Measurements from ENCODE around the gene HSD11B1L.

HSD11B1L gene, protein sequence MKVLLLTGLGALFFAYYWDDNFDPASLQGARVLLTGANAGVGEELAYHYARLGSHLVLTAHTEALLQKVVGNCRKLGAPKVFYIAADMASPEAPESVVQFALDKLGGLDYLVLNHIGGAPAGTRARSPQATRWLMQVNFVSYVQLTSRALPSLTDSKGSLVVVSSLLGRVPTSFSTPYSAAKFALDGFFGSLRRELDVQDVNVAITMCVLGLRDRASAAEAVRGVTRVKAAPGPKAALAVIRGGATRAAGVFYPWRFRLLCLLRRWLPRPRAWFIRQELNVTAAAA

DNA sequence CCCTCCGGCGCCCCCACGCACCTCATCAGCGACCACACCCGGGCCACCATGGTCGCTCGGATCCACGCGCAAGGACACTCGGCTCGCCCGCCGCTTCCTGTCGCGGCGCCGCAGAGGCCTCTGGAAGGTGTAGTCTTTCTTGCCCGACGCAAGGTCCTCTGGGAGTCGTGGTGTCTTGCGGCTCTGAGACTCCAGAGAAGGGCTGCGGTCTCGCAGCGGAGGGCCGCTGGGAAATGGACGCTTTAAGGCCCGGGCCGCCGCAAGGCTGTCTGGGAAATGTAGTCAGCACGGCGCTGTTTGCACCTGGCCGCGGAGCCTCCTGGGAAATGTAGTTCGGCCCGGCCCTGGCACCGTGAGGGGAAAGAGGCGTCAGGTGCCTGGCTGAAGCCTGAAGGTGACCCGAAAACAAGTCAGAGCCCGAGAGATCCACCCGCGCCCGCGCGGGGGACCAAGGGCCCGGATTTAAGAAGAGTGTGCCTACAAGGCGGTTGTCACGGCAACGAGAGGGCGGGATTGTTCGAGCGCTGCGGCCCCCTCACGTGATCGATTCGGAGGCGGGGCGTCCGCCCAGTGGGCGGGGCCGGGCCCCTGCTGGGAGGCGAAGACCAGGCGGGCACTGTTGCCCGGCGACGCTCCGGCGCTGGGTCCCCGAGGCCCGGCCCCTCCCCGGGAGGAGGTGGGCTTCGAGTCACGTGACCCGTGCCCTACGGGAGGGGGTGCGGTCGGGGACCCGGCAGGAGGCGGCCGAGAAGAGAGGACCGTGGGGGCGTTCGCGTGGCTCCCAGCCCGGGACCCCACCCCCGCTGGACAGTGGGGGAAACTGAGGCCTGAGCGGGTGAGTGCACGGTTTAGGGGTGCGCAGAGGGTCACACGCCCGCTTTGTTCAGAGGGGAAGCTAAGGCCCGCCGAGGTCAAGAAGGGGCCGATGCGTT lies at the start of gene HSD11B1L, which contains the start of gene MICOS13:
TSS of gene HSD11B1L (plus strand) at position 591 of the 932 bp plus-strand sequence. CDS start 3,806 bp downstream, outside the sequence.
TSS of gene MICOS13 (minus strand) at position 80 of the 932 bp plus-strand sequence. CDS start at position 50, 30 bp downstream.
- FAIRE-seq = no peak
- peak; percentile 95 for DNase-seq (ENCODE audit: low spot score)

DNA sequence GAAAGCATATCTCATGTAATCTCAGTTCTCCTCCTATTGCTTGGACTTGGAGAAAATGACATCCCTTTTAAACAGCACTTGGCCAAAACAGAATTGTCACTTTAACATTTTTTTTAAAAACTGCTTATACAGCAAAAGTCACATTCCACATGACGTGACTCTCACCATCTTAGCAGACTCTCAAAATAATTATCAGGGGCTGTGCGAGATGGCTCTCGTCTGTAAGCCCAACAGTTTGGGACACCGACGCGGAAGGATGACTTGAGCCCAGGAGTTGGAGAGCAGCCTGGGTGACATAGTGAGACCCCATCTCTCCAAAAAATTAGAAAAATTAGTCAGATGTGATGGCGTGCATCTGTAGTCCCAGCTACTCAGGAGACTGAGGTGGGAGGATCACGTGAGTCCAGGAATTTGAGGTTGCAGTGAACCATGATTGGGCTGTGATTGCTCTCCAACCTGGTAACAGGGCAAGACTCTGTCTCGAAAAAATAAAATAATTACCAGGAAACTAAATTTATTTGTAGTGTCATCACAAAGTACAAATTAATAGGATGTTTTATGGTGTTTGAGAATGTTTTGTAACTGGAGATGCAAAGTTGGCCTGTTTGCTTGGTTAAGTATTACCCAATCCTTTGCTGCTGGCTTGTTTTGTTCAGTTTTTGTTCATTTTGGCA lies 49.1 kb upstream of the HSD11B1L start:
- DNase-seq (ENCODE audit: low spot score) (no peak), FAIRE-seq (no peak)

DNA sequence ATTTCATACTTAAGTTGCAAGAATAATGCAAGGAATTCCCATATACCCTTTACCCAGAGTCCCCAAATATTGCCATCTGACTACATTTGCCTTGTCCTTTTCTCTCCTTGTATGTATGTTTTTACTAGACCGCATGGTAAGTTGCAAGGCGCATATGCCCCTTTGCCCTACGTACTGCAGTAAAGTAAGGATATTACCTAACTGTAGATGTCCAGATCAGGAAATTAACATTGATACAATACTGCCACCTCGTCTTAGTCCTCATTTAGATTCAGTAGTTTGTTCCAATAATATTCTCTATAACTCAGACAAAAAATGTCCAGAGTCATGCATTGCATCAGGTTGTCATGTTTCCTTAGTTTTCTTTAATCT lies 48.6 kb upstream of the HSD11B1L start:
- DNase-seq (ENCODE audit: low spot score) = no peak
- FAIRE-seq = no peak

DNA sequence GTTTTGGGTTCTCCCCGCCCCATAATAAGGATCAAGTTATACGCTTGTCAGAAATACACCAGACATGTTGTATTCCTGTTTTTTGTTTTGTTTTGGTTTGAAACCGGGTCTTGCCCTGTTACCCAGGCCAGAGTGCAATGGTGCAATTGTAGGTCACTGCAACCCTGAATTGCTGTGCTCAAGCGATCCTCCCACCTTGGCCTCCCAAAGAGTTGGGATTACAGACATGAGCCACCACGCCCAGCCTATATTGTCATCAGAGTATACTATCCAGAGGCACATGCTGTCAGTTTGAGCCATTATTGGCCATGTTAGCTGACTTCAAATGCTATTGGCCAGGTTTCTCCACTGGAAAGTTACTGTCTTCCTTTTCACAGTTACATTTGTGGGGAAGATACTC lies 48.2 kb upstream of the HSD11B1L start:
- DNase-seq (ENCODE audit: low spot score) (no peak), FAIRE-seq (no peak)

DNA sequence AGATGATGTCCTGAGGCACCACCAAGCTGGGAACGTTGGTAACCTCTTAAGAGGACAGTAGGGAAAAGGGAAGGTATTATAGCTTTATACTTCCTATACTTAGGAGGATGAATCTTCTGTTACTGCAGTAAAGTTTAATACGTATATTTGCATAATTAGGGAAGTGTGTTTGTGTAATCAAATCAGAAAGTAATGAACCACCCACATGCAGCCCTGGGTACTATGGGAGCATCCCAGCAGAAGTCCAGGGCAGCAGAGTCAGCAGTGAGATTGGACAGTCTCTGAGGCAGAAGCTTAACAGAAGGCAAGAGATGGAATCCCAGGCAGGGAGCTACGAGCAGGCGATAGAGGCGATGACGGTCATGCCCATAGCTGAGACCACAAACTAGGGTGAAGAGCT lies 45.4 kb upstream of the HSD11B1L start:
- no peak for DNase-seq (ENCODE audit: low spot score)
- FAIRE-seq = no peak

DNA sequence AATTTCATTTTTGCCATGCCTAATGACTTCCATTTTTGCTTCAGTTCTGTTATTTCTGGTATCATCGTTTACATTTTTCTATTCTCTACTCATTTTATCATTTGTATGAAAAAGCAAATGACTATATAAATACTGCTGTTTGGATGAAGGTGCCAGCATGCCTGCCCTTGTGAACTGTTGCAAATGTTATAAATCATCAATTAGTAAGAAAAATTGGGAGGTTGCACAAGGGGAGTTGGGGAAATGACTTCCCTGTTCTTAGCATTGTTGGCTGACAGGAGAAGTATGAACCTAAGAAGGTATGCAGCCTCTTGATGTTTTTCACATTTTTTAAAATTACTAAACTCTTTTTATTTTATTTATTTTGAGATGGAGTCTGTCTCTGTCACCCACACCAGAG lies 42.9 kb upstream of the HSD11B1L start:
- FAIRE-seq = no peak
- DNase-seq (ENCODE audit: low spot score) = no peak

DNA sequence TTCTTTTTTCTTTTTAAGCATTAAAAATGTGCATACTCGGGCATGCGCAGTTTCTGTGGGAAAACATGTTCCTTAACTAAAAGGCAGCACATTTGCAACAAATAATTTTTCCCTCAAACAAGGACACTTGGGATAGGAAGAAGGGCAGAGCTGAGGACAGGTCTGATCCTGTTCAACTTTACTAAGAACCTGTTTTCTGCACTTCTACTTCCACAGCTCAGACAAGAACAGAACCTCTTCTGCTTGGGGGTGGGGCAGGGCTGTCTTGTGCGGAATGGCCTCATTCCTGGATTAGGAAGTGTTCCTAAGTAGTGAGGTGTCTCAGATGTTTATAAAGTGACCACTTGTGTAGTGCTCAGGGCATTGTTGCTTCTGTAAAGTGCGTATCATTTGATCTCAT lies 39.7 kb upstream of the HSD11B1L start:
- DNase-seq (ENCODE audit: low spot score) = no peak
- FAIRE-seq = no peak

DNA sequence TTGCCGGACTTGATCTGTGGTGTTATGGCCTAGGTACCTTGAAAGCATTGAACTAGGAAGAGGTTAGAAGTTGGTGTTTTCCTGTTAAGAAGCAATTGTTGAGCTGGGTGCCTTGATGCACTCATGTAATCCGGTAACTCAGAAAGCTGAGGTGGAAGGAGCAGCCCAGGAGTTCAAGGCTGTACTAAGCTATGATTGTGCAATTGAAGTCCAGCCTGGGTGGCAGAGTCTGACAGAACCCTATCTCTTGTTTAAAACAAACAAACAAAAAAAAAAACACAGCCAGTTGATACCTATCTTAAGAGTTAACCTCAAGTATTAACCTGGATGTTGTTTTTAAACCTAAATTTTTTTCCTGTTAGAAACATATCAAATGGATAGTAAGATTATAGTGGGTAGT lies 38.6 kb upstream of the HSD11B1L start:
- FAIRE-seq (no peak), DNase-seq (ENCODE audit: low spot score) (no peak)

DNA sequence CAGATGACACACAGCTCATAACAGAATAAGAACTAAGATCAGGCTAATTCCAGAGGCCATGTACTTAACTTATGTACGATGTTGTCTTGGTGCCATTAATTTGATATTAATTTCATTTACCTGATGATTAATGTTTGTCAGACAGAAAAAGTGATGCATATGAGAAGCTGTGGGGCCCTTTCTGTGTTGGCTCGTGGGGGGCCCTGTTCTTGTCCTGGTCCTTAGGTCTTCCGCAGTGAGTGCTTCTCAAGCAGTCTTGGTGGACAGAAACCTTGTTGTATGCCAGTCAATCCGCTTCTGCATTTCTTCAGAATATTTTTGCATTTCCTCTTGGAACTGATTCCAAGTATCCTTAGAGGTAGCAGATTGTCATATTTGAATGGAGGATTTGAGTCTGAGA lies 37.8 kb upstream of the HSD11B1L start:
- DNase-seq (ENCODE audit: low spot score) = no peak
- FAIRE-seq = no peak

DNA sequence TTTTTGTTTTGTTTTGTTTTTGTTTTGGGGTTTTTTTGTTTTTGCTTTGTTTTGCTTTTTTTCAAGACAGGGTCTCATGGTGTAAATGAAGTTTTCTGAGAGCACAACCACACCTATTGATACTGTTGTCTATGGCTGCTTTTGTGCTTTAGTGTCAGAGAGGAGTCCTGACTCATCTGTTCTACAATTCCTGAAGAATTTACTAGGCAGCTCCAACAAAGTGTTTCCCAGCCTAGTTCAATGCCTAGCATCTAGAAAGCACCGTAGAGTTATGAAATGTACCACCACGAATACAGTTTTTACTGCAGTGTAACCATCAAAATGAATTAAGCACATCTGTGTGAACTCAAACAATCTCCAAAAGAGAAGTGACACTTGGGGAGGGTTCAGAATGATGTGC lies 36.8 kb upstream of the HSD11B1L start:
- DNase-seq (ENCODE audit: low spot score) = no peak
- no peak for FAIRE-seq

DNA sequence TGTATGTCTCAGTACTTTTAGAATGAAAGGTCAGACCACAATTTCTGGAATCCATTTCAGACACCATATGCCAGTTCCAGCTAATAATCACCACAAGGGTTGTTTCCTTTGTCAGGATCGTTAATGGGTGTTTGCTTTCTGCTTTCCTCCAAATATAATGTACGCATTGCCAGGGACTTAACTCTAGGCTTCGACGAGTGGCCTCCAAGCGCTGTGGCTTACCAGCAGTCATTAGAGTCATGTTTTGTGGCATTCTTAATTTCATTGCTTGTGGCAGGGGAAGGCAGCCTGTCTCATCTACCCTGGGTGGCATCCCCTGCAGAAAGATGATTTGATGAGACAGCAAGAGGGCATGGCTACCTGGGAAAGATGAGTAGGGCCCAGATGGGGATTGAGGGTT lies 35.4 kb upstream of the HSD11B1L start:
- no peak for FAIRE-seq

DNA sequence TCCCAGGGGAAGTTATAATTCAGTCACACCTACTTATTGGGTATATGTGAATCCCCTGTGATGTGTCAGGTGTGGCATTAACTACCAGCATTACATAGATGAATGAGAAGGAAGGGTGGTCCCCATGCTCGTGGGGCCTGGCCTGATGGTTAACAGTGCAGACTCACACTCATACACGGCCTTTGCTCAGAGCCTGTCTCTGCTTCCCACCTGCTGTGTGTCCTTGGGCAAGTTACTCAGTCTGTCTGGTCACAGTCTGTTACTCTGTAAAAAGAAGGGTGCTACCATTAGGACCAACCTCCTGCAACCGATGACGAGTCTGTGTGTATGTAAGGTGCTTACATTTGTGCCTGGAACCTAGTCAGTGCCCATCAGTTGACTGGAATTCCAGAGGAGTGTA lies 34.1 kb upstream of the HSD11B1L start:
- DNase-seq (ENCODE audit: low spot score) = no peak
- no peak for FAIRE-seq

More for the DNA sequence above, 35.4 kb upstream of the HSD11B1L start:
- no peak for DNase-seq (ENCODE audit: low spot score)

DNA sequence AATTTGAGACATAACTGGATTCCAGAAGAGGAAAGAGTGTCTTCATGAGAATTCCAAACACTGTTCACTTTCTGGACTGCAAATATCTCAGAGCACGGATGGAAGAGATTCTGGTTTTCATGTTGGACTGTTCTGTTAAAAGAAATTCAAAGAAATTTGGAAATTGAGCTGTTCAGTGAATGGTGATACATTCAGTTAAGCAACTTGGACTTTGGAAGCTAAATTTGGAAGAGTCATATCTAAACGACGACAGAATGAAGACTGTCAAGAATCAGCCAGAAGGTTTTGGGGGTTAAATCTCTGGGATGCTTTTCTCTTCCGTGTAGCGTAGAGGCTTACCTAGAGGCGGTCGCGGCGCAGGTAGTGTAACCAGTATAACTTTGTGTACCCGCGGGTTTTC lies 32.4 kb upstream of the HSD11B1L start:
- FAIRE-seq (no peak), DNase-seq (ENCODE audit: low spot score) (no peak)

DNA sequence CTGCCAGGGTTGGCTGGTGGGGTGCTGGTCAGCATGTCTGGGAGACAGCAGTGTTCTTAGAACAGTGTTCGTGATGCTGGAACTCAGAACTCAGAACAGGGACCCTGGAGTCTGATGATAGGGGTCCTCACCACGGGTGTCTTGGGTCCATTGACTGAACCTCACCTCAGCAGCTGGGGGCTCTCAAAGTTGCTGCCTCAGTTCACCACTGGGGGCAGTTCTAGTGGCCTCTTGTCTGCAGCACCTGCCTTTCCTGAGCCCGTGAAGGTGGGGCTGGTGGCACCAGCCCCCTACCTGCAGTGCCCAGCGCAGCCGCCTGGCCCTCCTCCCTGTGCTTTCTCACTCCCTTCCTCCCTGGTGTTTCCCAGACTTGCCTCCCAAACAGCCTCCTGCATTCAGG lies 29.5 kb upstream of the HSD11B1L start:
- FAIRE-seq (no peak), DNase-seq (ENCODE audit: low spot score) (no peak)

DNA sequence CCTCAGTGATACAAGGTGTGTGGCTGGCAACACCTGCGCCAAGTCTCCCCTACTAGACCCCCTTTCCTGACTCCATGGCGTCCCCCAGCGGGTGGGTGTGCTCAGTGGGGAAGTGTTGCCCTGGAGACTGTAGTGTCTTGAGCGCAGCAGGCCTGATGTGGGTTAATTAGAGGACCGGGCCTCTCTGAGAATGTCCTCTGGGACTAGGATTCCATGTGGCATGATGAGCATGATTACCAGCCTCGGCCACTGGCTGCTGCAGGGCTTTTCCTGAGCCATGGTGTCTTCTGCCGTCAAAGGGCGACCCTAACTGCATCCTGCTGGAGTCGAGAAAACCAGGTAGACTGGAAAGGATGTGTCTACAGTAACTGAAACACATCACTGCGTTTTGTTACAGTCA lies 28.6 kb upstream of the HSD11B1L start:
- no peak for FAIRE-seq
- no peak for DNase-seq (ENCODE audit: low spot score)

DNA sequence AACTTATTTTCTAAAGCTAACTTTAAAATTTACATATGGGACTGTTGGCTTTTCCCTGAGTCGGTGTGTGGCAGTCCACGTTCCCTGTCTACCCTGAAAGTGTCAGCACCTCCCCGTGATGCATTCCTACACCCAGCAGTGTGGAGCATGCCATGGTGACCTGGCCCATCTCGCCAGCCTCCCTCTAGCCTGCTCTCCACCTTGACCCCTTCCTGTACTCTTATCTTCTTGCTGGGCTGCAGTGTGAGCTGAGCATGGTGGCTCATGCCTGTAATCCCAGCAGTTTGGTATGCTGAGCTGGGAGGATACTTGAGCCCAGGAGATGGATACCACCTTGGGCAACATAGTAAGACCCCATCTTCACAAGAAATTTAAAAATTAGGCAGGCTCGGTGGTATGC lies 25.9 kb upstream of the HSD11B1L start:
- FAIRE-seq (no peak), DNase-seq (ENCODE audit: low spot score) (no peak)

DNA sequence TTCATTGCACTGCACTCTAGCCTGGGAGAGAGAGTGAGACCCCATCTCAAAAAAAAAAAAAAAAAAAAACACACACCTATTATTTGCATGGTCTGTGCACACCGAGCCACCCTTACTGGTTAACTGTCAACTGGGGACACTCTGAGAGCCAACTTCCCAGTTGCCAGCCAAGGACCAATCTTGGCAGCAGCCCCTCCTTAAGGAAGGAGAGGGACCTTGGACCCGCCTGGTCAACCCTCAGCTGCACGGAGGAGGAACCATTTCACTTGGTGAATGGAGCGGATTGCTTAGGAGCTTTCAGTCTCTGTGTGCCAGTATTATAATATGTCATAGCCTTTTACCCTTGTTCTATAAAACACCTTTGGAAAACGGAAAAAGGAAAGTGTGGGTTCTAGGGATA lies 25.4 kb upstream of the HSD11B1L start:
- DNase-seq (ENCODE audit: low spot score) = no peak
- no peak for FAIRE-seq

DNA sequence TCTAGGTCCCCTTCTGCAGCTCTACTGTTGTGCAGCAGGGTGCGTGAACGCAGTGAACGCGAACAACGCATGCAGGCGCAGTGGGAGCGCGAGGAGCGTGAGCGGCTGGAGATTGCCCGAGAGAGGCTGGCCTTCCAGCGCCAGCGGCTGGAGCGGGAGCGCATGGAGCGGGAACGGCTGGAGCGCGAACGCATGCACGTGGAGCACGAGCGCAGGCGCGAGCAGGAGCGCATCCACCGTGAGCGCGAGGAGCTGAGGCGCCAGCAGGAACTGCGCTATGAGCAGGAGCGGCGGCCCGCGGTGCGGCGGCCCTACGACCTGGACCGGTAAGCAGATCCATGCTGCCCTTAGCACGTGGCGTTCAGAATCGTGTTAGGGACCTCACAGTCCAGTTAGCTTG lies 19.3 kb upstream of the HSD11B1L start:
- DNase-seq (ENCODE audit: low spot score) (no peak), FAIRE-seq (no peak)

DNA sequence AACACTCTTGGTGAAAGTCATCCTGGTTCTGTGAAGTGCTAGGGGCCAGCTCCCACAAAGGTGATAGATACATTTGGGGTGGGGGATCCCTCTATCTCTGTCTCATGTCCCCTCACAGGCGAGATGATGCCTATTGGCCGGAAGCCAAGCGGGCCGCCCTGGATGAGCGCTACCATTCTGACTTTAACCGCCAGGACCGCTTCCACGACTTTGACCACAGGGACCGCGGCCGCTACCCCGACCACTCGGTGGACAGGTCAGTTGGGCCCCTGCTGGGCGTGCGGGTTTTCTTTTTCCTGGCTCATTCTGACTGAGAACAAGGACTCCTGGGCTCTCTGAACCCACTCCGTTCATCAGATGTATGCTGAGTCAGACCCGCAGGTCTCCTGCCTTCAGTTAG lies 16.9 kb upstream of the HSD11B1L start:
- DNase-seq (ENCODE audit: low spot score) (no peak), FAIRE-seq (no peak)

DNA sequence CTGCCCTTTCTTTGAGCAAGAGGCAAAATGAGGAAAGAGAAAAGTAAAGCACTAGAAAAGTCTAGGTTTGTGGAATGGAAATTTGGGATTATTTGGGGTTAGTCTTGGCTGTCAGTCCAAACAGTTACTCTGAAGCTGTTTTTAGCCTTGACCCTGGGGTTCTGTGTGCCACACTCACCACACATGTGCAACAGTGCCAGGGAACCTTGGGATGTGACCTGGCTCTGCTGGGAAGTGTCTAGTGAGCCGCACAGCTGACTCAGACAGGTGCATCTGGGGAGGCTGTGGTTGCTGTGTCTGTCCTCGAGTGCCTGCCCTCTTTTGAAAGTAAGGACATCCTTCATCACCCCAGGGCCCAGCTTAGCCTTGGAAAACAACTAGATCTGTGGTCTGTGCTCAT lies 16.3 kb upstream of the HSD11B1L start:
- no peak for FAIRE-seq
- no peak for DNase-seq (ENCODE audit: low spot score)

DNA sequence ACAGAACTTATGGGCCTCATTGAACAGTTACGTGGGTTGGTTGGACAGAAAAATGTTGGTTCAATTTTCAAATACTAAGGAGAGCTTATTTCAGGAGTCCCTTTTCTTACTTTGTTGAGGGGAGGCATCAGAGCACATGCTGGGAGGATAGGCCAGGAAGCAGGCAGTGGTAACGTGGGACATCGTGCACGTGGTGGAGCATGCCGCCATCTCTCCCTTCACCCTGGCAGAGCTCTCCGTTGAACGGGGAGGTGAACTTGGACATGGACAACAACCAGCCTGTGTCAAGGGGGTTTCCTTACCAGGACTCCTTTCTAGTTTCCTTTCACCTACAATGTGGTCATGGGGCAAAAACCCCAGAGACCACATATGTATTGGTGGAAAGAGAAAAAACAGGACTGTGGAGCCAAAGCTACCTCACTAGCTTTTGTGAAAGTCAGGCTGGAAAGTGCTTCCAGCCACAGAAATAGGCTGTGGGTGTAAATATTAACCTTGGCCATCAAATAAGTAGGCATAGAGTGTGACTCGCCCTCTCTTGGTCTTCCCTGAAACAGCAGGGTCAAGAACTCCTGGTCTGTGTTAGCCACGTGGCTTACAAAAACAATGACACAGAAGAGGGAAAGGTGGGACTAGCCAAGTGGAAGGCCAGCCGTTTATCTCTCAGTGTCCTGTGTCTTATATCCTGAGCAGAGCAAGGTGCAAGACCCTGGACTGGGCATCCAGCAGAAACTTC lies 14.9 kb upstream of the HSD11B1L start:
- FAIRE-seq (no peak), DNase-seq (ENCODE audit: low spot score) (no peak)
